ENCODE measurements around the gene DPM3.

The DPM3 gene

DNA sequence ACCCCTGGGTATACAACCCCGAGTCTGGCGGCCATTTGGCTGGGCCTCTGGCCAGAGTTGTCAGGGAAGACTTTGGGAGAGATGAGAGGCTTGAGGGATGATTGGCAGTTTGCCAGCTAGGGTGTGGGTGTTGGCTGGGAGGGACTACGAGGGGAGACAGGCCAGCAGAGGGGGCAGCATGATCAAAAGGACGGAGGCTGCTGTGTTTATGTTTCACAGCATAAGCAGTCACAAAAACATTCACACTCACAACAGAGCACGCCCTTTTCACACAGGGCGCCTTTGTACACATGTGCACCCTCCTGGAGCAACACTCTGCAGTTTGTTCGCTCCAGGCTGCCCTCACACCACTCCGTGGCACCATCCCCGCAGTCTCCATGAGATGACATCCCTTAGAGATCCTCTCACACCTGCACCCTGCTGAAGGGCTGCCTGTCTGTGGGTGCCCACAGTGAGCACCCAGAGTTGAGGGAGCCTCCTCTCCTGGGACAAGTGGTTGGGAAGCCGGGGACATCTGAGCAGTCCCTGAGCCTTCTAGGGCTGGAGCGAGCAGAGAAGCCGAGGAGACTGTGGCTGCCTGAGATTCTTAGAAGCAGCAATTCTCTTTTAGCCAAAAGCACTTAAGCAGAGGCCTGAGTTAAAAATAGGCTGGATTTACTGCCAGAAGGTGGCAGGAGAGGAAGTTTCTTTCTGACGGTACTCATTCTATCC is 46.3 kb downstream of the DPM3 start:
- no peak for DNase-seq (ENCODE audit: low spot score)

DNA sequence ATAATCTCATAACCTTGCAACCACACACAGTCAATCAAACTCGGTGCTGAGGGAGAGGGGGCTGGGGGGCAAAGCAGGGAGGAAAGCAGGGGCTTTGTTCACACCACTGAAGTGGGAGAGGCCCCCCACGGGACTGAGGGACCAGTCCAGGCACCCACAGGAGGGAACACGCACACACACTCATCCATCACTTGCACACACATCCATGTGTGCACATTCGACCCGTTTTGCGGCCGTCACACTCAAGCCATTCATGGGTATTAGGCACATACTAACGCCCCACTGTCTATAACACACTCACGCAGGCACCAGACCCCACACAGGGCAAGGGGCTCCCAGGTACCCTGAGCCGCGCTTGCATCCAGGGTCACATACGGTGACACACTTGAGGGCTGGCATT is 47.7 kb downstream of the DPM3 start:
- DNase-seq (ENCODE audit: low spot score) = no peak

DNA sequence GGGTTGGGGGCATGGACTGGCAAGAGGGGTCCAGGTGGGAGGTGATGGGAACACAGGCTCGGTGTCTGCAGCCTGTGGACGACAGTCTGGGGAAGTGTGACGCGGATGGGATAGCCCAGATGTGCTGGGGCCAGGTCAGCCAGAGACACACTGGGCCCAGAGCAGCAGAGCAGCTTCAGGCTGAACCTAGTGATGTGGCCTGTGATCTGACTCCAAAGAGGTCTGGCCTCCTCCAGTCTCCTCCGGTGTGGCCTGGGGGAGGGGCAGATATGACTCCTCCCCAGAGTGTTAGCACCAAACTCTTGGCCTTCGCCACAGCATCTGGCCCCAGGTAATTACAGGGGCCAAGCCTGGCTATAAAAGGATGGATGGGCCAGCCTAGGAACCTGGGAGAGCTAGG is 48.2 kb downstream of the DPM3 start:
- no peak for DNase-seq (ENCODE audit: low spot score)

GRCh38 chr1:155091071-155092051 is 49.0 kb downstream of the DPM3 start:
- DNase-seq (ENCODE audit: low spot score) = no peak
